Epithelial cell of prostate (primary cell): ENCODE data around the gene ANKRD10.

ENCODE experiments used
- DNase-seq: peaks from one replicate; pipeline ENCODE4 v3.0.0-alpha.2; 2011; ENCODE audit warnings: low read depth, low spot score
- H3K27ac ChIP-seq: fragments of 450-650 bp; 2 replicates; pipeline ENCODE4 v1.5.1; 2017; ENCODE audit warnings: mild to moderate bottlenecking

The ANKRD10 gene

GRCh38 chr13:110887597-110888333, 27.1 kb downstream of the ANKRD10 start:
- no peak for DNase-seq
- no peak overlapping the region for H3K27ac ChIP-seq

- H3K27ac ChIP-seq: no peak overlapping the region
- DNase-seq: no peak
Observed at GRCh38 chr13:110886870-110887596, 27.8 kb downstream of the ANKRD10 start.

GRCh38 chr13:110885966-110886869, 28.7 kb downstream of the ANKRD10 start:
- no peak for DNase-seq
- no peak overlapping the region for H3K27ac ChIP-seq

- H3K27ac ChIP-seq: no peak overlapping the region
- DNase-seq: no peak
Observed at GRCh38 chr13:110885516-110885915, 29.4 kb downstream of the ANKRD10 start.

- no peak for DNase-seq
- H3K27ac ChIP-seq: no peak overlapping the region
Observed at GRCh38 chr13:110884517-110884916, 30.4 kb downstream of the ANKRD10 start.

GRCh38 chr13:110883542-110883941, 31.3 kb downstream of the ANKRD10 start:
- H3K27ac ChIP-seq: no peak overlapping the region
- no peak for DNase-seq

GRCh38 chr13:110882972-110883371, 31.9 kb downstream of the ANKRD10 start:
- DNase-seq: no peak
- H3K27ac ChIP-seq: no peak overlapping the region

- no peak overlapping the region for H3K27ac ChIP-seq
- no peak for DNase-seq
Observed at GRCh38 chr13:110881839-110882627, 32.8 kb downstream of the ANKRD10 start.

- no peak for DNase-seq
- H3K27ac ChIP-seq: no peak overlapping the region
Observed at GRCh38 chr13:110880627-110881026, 34.2 kb downstream of the ANKRD10 start.

- H3K27ac ChIP-seq: no peak overlapping the region
- DNase-seq: no peak
Observed at GRCh38 chr13:110879482-110879881, 35.4 kb downstream of the ANKRD10 start.

GRCh38 chr13:110877737-110878258, 37.1 kb downstream of the ANKRD10 start:
- H3K27ac ChIP-seq: no peak overlapping the region
- DNase-seq: no peak

- no peak overlapping the region for H3K27ac ChIP-seq
- DNase-seq: no peak
Observed at GRCh38 chr13:110876609-110877008, 38.3 kb downstream of the ANKRD10 start.

- no peak for DNase-seq
- H3K27ac ChIP-seq: no peak overlapping the region
Observed at GRCh38 chr13:110875241-110875640, 39.6 kb downstream of the ANKRD10 start.

- H3K27ac ChIP-seq: no peak overlapping the region
- DNase-seq: no peak
Observed at GRCh38 chr13:110874508-110874960, 40.3 kb downstream of the ANKRD10 start.

GRCh38 chr13:110873639-110874507, 41.0 kb downstream of the ANKRD10 start:
- DNase-seq: no peak
- H3K27ac ChIP-seq: no peak overlapping the region

GRCh38 chr13:110872768-110873638, 41.9 kb downstream of the ANKRD10 start:
- no peak overlapping the region for H3K27ac ChIP-seq
- DNase-seq: no peak

- no peak for DNase-seq
- no peak overlapping the region for H3K27ac ChIP-seq
Observed at GRCh38 chr13:110872034-110872767, 42.7 kb downstream of the ANKRD10 start.
